ELF-1 (cell line): ENCODE results near the gene TRERF1.
"Not testable (repeated sequence)": the region's sequence is repeated elsewhere in the genome, so short reads cannot be mapped to it uniquely, and the experiment has no call there.

Experiments
- DNase-seq: peaks from one replicate; pipeline ENCODE4 v3.0.0-alpha.2; 2016; ENCODE audit warnings: low read depth, low spot score

Gene TRERF1

DNA sequence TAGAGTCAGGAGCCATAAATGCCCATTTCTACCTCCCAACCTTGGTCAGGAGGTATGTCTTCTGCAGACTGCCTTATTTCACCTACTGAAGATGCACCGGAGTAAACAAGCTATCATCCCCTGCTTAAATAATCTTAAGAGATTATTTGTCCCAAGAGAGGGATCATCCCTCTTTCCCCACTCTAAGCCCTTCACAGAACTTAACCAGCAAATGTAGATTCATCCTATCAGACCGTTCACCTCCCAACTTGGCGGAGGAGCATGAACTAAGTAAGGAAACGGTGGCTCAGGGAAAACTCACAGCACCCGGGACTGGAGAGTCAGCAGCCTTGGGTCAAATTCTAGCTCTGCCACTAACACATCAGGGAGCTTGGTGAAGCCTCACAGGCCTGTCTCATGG is 115.3 kb downstream of the TRERF1 start:
- no peak for DNase-seq

DNA sequence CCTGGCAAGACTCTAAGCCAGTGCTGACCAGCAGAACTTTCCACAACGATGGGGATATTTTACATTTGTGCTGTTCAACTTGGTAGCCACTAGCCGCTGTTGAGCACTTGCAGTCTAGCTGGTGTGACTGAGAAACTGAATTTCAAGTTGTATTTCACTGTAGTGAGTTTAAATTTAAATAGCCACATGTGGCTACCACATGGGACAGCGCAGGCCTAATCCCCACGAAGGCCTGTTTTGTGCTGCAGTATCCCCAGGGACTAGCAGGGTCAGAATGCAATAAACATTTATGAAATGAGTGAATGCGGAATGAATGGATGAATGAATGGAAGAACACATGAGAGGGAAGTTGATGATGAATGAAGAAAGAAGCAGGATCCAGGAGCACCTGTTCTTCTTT is 115.8 kb downstream of the TRERF1 start:
- no peak for DNase-seq

DNA sequence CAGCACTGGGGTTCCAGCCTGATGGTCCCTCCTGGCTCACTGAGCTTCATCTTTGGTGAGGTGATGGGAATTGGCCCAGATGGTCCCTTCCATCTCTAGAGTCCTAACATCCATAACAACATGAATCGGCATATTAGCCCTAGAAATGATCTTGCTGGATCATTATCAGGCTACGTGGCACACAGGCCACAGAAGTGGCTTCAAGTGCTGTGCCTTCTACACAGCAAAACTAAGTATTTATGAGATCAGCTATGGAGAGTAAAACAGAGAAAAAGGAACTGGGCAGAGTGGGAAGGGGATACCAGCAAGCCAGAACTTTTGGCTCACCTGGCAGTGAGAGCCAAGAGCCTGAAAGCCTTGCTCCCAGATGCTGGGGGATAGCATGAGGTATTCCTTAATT is 116.9 kb downstream of the TRERF1 start:
- DNase-seq = no peak

DNA sequence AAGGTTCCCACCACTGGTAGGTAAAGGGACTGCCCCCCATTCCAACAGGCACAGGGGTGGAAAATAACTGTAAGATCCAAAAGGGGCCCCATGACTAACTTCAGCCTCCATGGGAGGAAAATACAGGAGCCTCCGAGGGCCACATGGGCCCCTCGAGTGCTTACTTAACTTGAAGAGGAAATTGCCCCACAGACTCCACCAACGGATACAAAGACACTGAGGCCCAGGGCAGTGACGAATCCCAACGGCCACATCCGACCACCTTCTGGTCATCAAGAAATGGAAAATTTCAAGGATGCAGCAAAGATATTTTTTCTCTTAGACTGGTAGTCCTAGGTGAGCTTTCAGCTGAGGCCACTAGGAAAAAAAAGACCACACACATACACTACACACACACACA is 118.1 kb downstream of the TRERF1 start:
- no peak for DNase-seq

DNA sequence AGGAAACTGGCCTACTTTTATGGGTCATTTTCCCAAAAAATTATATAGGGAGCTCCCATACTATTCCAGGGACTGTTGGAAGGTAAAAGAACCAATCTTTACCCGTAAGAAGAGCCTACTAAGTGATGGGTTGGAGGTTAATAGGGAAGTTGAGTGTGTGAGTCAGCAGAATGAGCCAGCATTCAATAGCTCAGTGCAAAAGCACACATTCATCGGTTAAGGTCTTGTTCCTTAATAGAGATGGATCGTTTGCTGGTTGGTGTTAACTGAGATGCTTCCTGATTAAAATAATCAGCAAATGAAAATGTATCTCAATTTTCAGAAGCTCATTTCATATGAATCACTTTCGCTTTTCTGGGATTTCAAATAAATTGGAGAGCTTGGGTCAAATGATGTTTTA is 118.8 kb downstream of the TRERF1 start:
- DNase-seq = no peak

DNA sequence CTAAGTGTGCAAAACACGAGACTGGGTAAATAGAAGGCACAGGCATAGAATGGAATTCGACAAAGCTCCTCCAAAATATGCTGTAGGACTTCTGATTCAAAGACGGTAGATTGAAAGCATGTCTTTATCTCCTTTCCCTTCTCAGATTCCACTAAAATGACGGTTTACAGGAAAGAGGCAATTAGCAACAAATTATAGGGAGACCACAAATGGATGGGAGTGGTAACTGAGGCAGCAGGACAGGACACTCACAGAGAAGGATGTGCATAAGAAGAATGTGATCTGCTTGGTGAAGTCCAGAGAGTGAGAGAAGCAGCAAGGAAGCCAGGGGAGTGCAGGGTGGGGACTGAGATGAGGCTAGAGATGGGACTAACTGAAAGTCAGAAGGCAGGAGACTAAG is 120.7 kb downstream of the TRERF1 start:
- no peak for DNase-seq

DNA sequence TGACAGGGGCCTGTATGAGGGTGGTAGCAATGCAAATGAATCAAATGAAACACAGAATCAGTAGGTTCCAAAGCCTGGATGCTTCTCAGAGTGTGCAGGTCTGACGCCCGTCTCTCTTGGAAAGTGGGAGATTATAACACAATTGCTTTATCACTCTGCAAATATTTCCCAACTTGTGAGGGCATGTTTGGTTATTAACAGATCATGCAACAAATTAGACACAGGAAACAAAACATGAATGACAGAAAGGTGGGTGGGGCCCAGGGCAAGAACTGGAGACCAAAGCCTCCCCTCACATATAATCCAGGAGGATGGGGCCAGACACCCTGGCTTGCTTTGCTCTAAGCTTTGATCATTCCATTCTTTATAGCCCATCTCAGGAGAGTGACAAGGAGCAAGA is 125.5 kb downstream of the TRERF1 start:
- DNase-seq = no peak

DNA sequence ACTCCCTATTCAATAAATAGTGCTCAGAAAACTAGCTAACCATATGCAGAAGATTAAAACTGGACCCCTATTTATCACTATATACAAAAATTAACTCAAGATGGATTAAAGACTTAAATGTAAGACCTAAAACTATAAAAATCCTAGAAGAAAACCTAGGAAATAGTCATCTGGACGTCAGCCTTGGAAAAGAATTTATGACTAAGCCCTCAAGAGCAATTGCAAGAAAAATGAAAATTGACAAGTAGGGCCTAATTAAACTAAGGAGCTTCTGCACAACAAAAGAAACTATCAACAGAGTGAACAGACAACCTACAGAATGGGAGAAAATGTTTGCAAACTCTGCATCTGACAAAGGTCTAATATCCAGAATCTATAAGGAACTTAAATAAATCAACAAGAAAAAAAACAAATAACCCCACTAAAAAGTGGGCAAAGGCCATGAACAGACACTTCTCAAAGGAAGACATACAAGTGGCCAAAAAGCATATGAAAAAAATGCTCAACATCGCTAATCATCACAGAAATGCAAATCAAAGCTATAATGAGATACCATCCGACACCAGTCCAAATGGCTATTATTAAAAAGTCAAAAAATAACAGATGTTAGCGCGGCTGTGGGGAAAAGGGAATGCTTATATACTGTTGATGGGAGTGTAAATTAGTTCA is 126.9 kb downstream of the TRERF1 start:
- DNase-seq = not testable (repeated sequence)

DNA sequence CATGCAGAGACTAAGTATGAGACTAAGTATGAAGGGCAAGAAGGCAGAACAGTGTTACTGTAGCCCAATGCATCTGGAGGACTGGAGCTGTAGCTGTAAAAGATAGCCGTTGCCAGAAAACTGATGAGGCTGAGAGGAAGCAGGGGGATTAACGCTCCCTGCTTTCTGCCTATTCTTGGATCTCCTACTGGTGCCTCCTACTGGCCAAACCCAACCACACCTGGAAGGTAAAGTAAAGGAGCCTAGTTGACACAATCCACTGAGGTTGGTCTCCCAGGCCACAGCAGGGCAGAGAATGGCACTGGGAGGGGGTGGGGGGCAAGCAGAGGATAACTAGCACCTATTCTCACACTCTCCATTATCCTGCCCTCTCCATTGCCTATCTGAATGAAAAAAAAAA is 129.1 kb downstream of the TRERF1 start:
- peak; percentile 20 for DNase-seq

DNA sequence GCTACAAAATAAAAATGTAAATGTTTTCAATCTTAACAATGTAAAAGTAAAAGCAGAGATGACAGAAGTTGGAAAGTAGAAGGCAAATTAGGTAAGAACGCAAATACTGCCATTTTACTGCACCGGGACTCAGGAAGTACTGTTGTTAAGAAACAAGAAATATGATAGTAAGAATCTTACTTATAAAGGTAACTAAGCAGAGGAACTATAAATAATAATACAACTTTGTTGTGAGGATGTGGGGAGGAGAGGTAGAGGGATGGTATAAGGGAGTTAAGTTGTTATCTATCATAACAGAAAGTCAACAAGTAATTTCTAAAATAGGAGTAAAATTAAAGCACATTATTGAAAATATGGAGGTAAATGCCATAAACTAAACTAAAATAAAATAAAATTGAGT is 129.8 kb downstream of the TRERF1 start:
- DNase-seq = no peak

DNA sequence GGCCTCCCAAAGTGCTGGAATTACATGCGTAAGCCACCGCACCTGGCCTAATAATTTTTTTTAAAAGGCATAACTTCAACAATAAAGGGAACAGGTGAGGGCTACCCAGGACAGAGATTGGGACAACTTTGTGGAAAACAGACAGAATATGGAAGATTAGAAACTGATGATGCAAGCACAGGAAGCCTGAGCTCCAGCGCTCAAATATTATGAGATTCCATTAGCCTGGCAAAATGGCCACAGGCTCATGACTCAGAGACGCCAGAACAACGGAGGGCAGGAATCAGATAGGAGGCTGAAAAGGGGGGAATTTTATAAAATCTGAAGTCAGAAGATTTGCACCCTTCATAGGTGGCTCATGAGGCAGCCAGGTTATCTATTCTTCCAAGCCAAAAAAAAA is 131.0 kb downstream of the TRERF1 start:
- no peak for DNase-seq

DNA sequence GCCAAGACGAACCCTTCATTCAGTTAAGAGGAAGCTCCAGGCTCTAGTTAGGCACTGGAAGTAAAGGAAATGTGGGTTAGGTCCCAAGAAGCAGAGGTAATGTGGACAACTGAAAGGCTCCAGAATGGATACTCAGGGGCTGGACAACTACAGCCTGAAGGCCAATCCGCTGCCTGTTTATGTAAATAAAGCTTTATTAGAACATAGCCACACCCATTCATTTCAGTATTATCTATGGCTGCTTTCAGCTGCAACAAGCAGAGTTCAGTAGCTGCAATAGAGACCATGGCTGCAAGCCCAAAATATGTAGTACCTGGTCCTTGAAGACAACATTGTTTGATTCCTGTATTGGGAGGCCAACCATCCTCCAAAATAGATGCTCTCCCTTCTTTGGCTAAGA is 133.2 kb downstream of the TRERF1 start:
- no peak for DNase-seq

DNA sequence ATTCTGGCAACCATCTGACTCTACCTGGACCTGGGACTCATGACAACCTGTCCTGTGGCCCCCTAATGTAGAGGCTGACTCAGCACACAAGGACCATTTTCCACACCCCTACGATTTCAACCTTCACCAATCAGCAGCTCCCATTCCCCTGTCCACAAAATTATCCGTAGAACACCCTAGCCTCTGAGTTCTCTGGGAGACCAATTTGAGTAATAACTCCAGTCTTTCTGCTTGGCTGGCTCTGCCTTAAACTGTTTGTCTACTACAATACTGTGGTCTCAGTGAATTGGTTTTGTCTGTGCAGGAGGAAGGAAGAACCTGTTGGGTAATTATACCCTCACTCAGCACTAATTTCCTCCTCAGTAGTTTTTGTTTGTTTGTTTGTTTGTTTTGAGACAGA is 134.7 kb downstream of the TRERF1 start:
- peak; percentile 19 for DNase-seq

DNA sequence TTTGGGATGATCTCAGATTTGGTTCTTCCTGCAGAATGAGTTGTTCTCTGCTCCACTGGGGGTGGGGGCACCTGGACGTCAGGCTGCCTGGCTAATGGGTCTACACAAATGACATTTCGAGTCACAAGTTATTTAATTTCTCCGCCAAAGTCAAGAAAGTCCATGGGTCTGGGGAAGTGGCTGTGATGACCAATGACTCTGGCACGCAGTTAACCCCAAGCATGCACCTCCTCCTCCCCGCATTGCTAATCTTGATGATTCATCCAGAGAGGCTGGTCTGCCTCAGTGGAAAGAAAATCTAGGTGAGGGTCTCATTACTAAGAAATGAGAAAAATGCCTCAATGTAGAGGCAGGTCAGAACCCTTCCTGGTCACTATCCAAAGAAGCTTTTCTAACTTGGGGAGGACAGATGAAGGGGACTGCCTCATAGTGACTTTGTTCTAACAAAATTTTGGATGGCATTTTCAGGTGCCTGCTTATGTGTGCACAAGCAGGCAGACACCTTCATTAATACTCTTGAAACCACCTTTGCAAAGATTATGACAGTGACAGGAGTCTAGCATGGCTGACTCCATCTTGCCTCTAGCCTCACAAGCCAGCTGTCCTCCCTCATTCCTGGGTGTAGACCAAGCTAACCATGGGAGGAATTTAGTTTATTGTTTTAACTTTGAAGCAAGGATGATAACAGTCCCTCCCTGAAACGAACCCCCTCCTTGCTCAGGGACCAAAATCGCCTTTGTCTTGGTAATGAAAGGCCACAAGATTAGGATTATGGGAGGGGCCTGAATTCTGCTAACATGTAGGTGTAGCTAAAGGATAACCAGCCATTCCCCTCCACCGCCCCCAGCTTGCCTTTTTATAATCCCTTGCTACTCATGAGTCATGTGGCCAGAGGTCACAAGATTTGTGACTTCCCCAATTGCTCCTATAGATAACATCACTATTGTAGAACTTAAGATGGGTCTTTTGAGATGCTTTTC is 135.4 kb downstream of the TRERF1 start:
- peak; percentile 79 for DNase-seq

DNA sequence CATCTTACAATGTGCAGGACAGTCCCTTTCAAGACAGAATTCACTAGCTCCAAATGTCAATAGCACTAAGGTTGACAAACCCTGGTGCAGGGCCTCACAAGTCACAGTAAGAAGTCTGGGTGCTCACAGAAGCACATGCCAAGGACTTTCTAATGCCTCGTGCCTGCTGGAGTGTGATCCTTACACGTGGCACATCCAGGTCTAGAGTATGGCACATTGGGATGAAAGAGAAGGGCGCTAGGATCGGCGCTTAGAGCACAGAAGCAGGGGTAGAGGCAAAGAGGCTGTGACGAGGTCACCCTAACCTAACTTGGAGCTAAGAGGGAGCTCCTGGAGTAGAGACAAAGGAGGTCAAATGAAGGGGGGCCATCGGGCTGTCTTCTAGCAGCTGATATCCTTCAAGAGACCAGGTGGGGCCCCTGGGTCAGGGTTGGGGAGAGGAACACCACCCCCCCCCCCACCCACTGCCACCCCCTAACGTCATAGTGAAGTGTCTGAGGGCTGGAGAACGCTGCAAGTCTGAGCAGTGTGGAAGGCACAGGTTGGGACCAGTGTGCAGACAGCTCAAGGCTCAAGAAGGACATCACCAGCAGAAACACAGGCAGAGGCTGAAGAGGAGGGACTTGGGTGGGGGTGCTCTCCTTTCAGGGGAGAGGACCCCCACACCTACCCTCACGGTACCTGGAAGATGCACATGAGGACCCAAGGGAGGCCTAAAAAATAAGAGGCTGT is 136.3 kb downstream of the TRERF1 start:
- DNase-seq = no peak

DNA sequence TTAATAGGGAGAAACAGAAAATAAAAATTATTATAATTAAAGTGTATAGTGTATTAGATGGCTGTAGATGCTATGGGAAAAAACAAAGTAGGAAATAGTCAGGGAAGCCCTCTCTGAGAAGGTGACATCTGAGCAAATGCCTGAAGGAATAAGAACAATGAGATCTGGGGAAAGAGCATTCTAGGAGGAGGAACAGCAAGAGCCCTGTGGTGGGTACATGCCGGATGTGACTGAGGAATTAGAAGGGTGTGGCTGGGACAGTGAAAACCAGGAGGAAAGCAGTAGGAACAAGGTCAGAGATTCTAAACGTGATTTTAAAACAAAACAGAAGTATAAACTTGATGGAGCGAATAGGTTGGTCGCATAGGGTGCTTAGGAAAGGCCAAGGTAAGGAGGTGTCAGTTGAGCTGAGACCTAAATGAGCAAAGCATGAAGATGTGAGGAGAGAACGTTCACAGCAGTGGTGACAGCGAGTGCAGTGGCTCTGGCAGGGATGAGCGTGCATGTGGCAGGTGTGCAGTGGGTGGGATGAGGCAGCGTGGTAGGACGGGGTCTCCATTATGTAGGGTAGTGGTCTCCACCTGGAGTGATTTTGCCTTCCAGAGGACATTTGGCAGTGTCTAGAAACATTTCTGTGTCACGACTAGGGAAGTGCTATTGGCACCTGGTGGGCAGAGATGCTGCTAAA is 137.0 kb downstream of the TRERF1 start:
- peak; percentile 25 for DNase-seq

DNA sequence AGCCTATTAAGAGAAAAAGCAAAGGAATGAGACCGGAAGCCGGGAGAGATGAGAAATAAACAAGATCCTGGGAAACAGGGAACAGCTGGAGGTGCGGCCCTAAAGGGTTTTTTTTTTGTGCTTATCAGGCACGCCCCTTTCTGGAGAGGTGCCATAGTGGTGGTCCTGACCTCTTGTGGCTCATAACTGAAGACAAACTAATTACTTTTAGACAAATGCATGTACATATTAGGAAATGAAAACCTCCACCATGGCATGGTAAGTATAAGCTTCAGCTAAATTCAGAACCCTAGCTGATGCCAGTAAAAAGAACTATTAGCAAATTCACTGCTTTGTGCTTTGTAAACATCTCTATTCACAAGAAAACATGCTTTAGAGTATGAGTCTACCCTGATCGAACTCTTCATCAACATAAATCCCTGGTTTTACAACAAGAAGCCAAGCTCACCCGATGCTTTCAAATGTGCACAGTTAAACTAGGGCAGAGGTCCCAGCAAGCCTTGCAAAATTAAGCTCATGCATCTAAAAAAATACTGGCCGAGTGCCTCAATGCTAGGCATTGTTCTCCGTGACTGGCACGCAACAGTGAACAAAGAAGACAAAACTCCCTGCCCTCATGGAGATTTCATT is 137.7 kb downstream of the TRERF1 start:
- no peak for DNase-seq

DNA sequence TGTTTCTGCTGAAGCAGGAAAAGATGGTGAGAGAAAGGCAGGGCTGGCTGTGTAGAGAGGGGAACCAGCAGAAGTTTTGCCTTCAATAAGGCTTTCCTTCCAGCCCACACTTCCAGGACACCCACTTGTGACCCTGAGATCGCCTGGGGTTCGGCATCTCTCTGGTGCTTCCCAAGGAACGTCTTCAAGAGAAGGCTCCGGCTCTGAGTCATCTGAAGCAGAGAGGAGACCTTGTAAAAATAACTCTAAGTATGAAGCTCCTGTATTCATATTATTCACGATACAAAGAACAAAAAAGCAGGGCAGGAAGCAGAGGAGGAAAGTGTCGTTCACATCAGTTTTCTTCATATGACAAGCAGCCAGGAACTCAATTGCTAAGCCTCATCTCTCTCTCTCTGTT is 138.7 kb downstream of the TRERF1 start:
- no peak for DNase-seq

DNA sequence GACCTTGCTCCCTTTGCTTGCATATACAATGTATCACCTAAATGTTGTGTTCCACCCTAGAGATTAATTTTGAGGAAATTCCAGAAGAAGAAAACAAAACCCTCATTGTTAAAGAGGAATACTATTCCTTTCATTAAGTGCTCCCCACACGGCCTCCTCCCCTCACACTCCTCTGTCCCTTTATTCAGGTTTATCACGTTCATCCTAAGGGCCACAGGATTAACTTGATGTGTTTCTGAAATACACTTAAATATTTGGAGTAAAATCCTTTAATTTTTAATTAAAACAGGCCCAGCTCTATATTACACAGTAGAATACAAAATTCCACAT is 144.6 kb downstream of the TRERF1 start:
- DNase-seq = no peak

DNA sequence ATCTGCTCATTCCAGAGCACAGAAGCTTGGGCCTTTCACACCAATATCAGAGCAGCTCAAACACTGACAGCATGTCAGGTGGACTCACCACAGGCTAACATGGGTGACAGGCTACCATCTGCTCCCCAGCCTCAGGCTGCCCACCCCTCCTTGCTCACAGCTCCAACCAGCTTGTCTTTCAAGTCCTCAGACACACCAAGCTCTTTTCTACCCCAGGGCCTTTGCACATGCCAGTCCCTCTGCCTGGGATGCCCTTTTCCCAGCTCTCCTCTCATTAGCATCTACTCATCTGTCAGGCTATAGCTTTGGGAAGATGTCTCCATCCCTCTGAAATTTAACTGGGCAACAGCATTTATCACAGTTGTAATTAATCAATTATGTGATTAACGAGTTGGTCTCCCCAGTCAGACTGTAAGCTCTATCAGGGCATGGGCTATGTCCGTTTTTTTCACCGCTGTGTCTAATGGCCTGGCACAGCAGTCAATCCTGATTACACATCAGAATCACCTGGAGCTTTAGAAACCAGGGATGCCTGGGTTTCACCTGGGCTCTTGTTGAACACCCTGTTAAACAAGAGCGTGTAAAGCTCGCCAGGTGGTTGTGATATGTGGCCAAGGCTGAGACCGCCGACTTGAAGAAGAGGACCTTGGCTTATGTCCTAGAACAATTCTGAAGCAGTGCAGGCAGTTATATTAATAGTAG is 145.1 kb downstream of the TRERF1 start:
- DNase-seq = no peak
